NAMALWA (cell line): ENCODE results near the gene OR9G1.
"Not testable (repeated sequence)": the region's sequence is repeated elsewhere in the genome, so short reads cannot be mapped to it uniquely, and the experiment has no call there.

ENCODE experiments used
- DNase-seq: peaks from one replicate; pipeline ENCODE4 v3.0.0-alpha.2; 2015; ENCODE audit warnings: low spot score

Gene OR9G1, protein sequence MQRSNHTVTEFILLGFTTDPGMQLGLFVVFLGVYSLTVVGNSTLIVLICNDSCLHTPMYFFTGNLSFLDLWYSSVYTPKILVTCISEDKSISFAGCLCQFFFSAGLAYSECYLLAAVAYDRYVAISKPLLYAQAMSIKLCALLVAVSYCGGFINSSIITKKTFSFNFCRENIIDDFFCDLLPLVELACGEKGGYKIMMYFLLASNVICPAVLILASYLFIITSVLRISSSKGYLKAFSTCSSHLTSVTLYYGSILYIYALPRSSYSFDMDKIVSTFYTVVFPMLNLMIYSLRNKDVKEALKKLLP

GRCh38 chr11:56698795-56699194 is at the start of gene OR9G1:
Gene OR9G1, plus strand, starts transcription at chr11:56699095. Its CDS starts 1,293 bp downstream, at chr11:56700388.
- no peak for DNase-seq

DNA sequence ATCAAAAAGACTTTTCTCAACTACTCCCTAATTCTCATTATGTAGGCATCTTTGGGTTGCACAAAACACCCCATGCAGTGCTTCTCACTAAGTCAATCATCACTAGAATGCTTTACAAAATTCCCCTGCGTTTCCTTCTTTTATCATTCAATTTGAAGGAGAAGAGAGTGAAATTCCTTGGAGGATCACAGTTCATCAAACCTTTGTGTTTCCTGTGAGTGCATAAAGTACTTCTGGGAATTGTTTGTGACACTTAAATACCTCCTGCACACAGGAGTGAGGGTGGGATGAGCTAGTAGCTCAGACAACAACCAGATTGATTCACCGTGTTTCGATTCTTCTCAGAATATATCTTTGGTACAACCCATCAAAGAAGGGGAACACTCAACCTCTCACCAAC is 39.1 kb upstream of the OR9G1 start:
- DNase-seq: no peak

- no peak for DNase-seq
These were observed 35.5 kb upstream of the OR9G1 start, which contains the start of gene OR5AR1 for GRCh38 chr11:56663386-56663785. Gene OR5AR1, plus strand, starts transcription at chr11:56663686. Its CDS starts 0 bp downstream, at chr11:56663686.

GRCh38 chr11:56670984-56671383 is 27.9 kb upstream of the OR9G1 start:
- DNase-seq: no peak

- no peak for DNase-seq
These were observed 10.3 kb upstream of the OR9G1 start for GRCh38 chr11:56688554-56689100.

DNA sequence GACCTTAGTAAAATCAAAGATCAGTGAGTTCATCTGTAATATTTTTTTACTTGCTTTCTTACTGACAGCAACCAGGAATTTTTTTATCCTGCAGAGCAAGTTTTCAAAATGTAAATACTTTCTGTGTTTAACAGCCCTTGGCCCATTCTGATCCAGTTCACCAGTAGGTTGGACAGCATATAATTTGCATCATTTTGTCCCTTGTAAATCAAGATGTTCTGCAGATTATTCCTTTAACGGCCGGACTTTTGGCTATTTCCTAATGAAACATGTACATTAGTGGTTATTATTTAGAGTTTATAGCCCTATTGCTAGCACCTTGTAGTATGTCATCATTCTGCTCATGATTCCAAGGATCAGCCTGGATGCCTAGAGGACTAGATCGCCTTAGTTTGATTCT is 7.7 kb upstream of the OR9G1 start:
- not testable (repeated sequence) for DNase-seq

DNA sequence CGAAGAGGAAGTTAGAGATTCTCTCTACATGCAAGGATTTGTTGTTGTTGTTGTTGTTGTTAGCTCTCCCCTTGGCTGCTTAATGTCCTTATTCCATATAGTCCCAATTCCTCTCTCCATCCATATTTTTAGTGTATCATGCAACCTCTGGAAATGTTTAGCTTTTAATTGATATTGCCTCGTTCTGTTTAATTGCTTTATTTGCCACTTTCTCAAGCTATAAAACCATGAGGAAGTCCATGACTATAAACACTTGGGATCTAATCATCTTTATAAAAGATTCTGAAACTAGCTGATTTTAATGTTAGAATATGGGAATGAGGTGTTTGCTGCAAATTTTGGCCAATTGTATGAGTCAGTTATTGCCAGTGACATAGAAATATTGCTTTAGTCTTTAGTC is 5.5 kb upstream of the OR9G1 start:
- no peak for DNase-seq

DNA sequence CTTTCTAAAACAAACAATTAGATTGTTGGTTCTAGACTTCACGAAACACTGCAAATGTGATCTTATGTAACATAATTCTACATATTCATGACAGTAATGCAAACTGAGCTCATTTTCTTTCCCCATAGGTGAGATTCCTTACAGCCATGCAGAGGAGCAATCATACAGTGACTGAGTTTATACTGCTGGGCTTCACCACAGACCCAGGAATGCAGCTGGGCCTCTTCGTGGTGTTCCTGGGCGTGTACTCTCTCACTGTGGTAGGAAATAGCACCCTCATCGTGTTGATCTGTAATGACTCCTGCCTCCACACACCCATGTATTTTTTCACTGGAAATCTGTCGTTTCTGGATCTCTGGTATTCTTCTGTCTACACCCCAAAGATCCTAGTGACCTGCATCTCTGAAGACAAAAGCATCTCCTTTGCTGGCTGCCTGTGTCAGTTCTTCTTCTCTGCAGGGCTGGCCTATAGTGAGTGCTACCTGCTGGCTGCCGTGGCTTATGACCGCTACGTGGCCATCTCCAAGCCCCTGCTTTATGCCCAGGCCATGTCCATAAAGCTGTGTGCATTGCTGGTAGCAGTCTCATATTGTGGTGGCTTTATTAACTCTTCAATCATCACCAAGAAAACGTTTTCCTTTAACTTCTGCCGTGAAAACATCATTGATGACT is 1.5 kb downstream of the OR9G1 start:
- DNase-seq: peak; percentile 3

- no peak for DNase-seq
These were observed 2.1 kb downstream of the OR9G1 start for GRCh38 chr11:56700914-56701485.

GRCh38 chr11:56705784-56706396 is 7.0 kb downstream of the OR9G1 start:
- no peak for DNase-seq

DNA sequence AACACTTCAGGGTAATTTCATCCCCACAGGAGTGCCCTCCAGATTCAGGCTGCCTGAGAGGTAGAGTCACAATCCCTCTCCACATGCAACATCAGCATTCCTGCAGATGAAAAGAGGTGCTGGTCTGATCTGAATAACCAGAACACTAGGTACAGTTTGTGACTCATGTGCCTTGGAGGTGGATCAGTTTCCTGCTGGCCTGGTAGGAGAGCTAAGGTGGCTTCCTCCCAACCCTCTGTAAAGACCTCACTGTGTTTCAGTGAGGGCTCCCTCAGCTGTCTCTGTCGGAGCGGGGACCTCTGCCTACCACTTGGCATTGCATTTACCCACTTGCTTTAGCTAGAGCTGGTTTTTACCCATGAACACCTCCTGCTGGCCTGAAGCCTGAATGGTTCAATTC is 7.6 kb downstream of the OR9G1 start:
- no peak for DNase-seq

GRCh38 chr11:56714206-56714605 is 15.3 kb downstream of the OR9G1 start:
- DNase-seq: no peak

- no peak for DNase-seq
These were observed 17.5 kb downstream of the OR9G1 start for GRCh38 chr11:56716379-56716854.

DNA sequence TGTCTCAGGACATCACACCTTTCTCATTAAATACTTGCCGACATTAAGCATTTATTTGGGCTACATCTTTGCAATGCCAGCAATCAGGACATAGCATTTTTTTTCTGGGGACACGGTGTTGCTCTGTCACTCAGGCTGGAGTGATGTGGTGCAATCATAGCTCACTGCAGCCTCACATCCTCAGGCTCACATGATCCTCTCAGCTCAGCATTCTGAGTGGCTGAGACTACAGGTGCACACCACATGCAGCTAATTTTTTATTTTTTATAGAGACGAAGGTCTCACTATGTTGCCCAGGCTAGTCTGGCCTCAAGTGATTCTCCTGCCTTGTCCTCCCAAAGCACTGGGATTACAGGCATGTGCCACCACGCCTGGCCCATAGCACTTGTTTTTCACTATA is 21.6 kb downstream of the OR9G1 start:
- DNase-seq: no peak

GRCh38 chr11:56740107-56740506 is 41.2 kb downstream of the OR9G1 start:
- no peak for DNase-seq

GRCh38 chr11:56740886-56741285 is 42.0 kb downstream of the OR9G1 start:
- no peak for DNase-seq

GRCh38 chr11:56748597-56748996 is 49.7 kb downstream of the OR9G1 start, which contains the start of gene OR9G4:
Gene OR9G4, minus strand, starts transcription at chr11:56748697. Its CDS starts 4,931 bp downstream, at chr11:56743766.
- no peak for DNase-seq

DNA sequence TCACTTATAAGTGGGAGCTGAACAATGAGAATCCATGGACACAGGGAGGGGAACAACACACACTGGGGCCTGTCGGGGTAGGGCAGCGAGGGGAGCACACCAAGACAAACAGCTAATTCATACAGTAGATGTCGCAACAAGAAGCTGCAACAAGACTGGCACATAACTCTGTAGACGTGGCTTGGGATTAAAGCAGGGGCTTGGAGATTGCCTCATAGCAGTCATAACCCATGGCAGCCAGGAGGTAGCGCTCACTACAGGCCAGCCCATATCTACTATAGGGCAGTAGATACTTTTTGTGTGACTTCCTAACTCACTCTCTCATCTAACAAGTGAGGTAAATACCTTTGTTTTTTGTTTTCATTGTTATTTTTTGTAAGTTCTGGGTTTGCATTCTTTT is 51.3 kb downstream of the OR9G1 start:
- no peak for DNase-seq

DNA sequence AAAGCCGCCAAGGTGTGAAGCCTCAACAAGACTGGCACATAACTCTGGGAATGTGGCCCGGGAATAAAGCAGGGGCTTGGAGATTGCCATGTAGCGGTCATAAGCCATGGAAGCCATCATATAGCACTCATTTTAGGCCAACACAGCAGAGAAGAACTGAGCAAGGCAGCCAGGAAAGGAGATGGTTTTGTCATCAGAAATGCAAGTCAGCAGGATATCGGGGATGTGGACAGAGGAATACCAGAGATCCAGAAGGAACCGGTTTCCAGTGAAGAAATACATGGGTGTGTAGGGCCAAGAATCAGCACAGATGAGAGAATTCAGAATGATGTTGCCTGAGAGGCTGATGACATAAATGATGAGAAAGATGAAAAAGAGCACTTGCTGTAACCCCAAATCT is 52.6 kb downstream of the OR9G1 start:
- DNase-seq: no peak
